A549 (cell line): ENCODE data around the gene MXRA5. TPM values are rescaled to one million over a fixed set of nuclear protein-coding genes. Genes with fewer than 3 reads are reported as not detected.
A peak's percentile ranks its signal among the peaks of the same experiment; 100 is the strongest.

Experiments used
- ATAC-seq, 2 experiments: fragments of 200-7000 bp in 1 of 2; fragments of >200 bp in 1 of 2; cut with Nextera tagmentation in 1 of 2; cut with Tn5 transposase in 1 of 2; 3 replicates each; pipeline versions ENCODE4 v1.8.0 to v1.9.1; 2018 to 2020; ENCODE audit warnings: mild to moderate bottlenecking in 1 of 2, moderate library complexity in 1 of 2
- CTCF ChIA-PET: fragments of 300-600 bp; sonication (Branson Sonifier 250); formaldehyde crosslinking; extraction: SDS; loops from one replicate; lab custom pipeline; 2021; ENCODE audit warnings: antibody characterized with exemption, inconsistent platforms; lab: Yijun Ruan, JAX
- POLR2A ChIA-PET: fragments of 350-600 bp; formaldehyde crosslinking; extraction: SDS; loops from one replicate; lab custom pipeline; 2021; ENCODE audit warnings: antibody characterized with exemption, inconsistent platforms; lab: Yijun Ruan, JAX
- DNase-seq, 2 experiments: peaks; one replicate each; pipeline versions ENCODE4 v3.0.0 to v3.0.0-alpha.2; 2011 to 2016; ENCODE audit warnings: low read depth in 1 of 2, low spot score in 1 of 2
- FAIRE-seq: peaks from 2 replicates; lab custom pipeline; 2011; peaks lifted over from hg19 to GRCh38; lab: Jason Lieb, UNC
- H3K27ac ChIP-seq, 2 experiments: fragments of >200 bp; sonication (Bioruptor Twin); formaldehyde crosslinking; 3 replicates each; pipeline ENCODE4 v1.5.1; 2016 to 2017
- H3K4me1 ChIP-seq: fragments of >200 bp; sonication (Bioruptor Twin); formaldehyde crosslinking; 3 replicates; pipeline ENCODE4 v1.6.1; 2016
- H3K4me2 ChIP-seq: fragments of >200 bp; sonication (Bioruptor Twin); formaldehyde crosslinking; 3 replicates; pipeline ENCODE4 v1.6.1; 2016
- H3K4me3 ChIP-seq: fragments of >200 bp; sonication (Bioruptor Twin); formaldehyde crosslinking; 3 replicates; pipeline ENCODE4 v1.5.1; 2016
- H3K9me3 ChIP-seq: fragments of >200 bp; sonication (Bioruptor Twin); formaldehyde crosslinking; 3 replicates; pipeline ENCODE4 v1.6.1; 2016
- BHLHE40 ChIP-seq: IDR thresholded peaks from 2 replicates; pipeline ENCODE4 v1.6.1; 2012; ENCODE audit warnings: low read depth, low read length, inconsistent platforms
- CBX8 ChIP-seq: fragments of 200-600 bp; sonication (generic); IDR thresholded peaks from 2 replicates; pipeline ENCODE4 v1.6.1; 2016
- EHMT2 ChIP-seq: fragments of 200-600 bp; sonication (generic); IDR thresholded peaks from 2 replicates; pipeline ENCODE4 v1.6.1; 2016; ENCODE audit warnings: antibody characterized with exemption, low read depth, mild to moderate bottlenecking, moderate library complexity
- FOSL2 ChIP-seq, 2 experiments: fragments of 450-650 bp in 1 of 2; fragments of >200 bp in 1 of 2; sonication (Bioruptor Twin) in 1 of 2; formaldehyde crosslinking; IDR thresholded peaks; 2 replicates each; pipeline versions ENCODE4 v1.5.0 to v1.6.1; 2016 to 2020; ENCODE audit warnings: mild to moderate bottlenecking in 1 of 2, moderate library complexity in 1 of 2
- FOXS1 ChIP-seq: fragments of 250-450 bp; sonication (Bioruptor Pico); IDR thresholded peaks from 2 replicates; pipeline ENCODE4 v1.5.0; 2020; ENCODE audit warnings: mild to moderate bottlenecking, moderate library complexity
- HOXA7 ChIP-seq: fragments of 250-450 bp; sonication (Bioruptor Pico); IDR thresholded peaks from 2 replicates; pipeline ENCODE4 v1.5.0; 2020; ENCODE audit warnings: mild to moderate bottlenecking, moderate library complexity
- HOXB5 ChIP-seq: fragments of 250-450 bp; sonication (Bioruptor Pico); IDR thresholded peaks from 2 replicates; pipeline ENCODE4 v1.5.0; 2020; ENCODE audit warnings: mild to moderate bottlenecking, moderate library complexity
- JUNB ChIP-seq: fragments of >200 bp; sonication (Bioruptor Twin); formaldehyde crosslinking; IDR thresholded peaks from 2 replicates; pipeline ENCODE4 v1.6.1; 2016
- MAFK ChIP-seq: fragments of 450-650 bp; IDR thresholded peaks from 2 replicates; pipeline ENCODE4 v1.6.1; 2014; ENCODE audit not compliant: partially characterized antibody
- MAZ ChIP-seq: fragments of 150-350 bp; IDR thresholded peaks from 2 replicates; pipeline ENCODE4 v1.6.1; 2014; ENCODE audit warnings: antibody characterized with exemption, low read depth, low read length, borderline replicate concordance
- MYC ChIP-seq: IDR thresholded peaks from 2 replicates; pipeline ENCODE4 v1.6.1; 2012; ENCODE audit warnings: mild to moderate bottlenecking, inconsistent platforms, low read length, improper control_type of control experiment, borderline replicate concordance
- PHF8 ChIP-seq: fragments of 200-600 bp; sonication (generic); IDR thresholded peaks from 2 replicates; pipeline ENCODE4 v1.6.1; 2016; ENCODE audit warnings: low read depth, mild to moderate bottlenecking, antibody characterized with exemption, moderate library complexity, borderline replicate concordance
- RNF2 ChIP-seq: fragments of 200-600 bp; sonication (generic); IDR thresholded peaks from 2 replicates; pipeline ENCODE4 v1.6.1; 2016; ENCODE audit warnings: low read depth, mild to moderate bottlenecking, antibody characterized with exemption, moderate library complexity, borderline replicate concordance
- ZC3H11A ChIP-seq: fragments of 450-650 bp; IDR thresholded peaks from 2 replicates; pipeline ENCODE4 v1.6.1; 2014; ENCODE audit warnings: antibody characterized with exemption, mild to moderate bottlenecking
- ZFP36 ChIP-seq: fragments of 450-650 bp; IDR thresholded peaks from 2 replicates; pipeline ENCODE4 v1.6.1; 2014; ENCODE audit warnings: borderline replicate concordance; ENCODE audit not compliant: partially characterized antibody
- WGBS: methylation state at CpG from one replicate; pipeline ENCODE4 v1.1.6; 2017; ENCODE audit errors: missing lambda C conversion rate; 5-methylcytosine and 5-hydroxymethylcytosine counted together
- polyA plus RNA-seq, 4 experiments: library from polyadenylated mRNA; depleted of rRNA in 3 of 4; stranded (reverse); fragments of >200 nt; fragmentation: RNase III in 1 of 4; extraction: RNeasy Plus Mini Kit Qiagen cat#74134 plus additional on column Dnase treatment in 1 of 4; gene quantifications; 2 replicates in 3 of 4; 3 replicates in 1 of 4; pipeline ENCODE4 v1.2.3, GENCODE V29; 2011 to 2017
- TF ChIP-seq, protein P1 (sequence below): IDR thresholded peaks from 2 replicates; pipeline ENCODE4 v1.6.1; 2012
- TF ChIP-seq, protein P2 (sequence below): fragments of 150-350 bp; IDR thresholded peaks from 2 replicates; pipeline ENCODE4 v1.6.1; 2014; ENCODE audit warnings: low read depth, mild to moderate bottlenecking, low read length
- TF ChIP-seq, protein P3 (sequence below): fragments of 200-600 bp; sonication (generic); IDR thresholded peaks from 2 replicates; pipeline ENCODE4 v1.6.1; 2016; ENCODE audit warnings: antibody characterized with exemption, mild to moderate bottlenecking, moderate library complexity
- TF ChIP-seq, protein P4 (sequence below): IDR thresholded peaks from 2 replicates; pipeline ENCODE4 v1.6.1; 2012; ENCODE audit warnings: low read depth, borderline replicate concordance
- TF ChIP-seq, protein P5 (sequence below): fragments of >200 bp; sonication (Bioruptor Twin); formaldehyde crosslinking; IDR thresholded peaks from 3 replicates; pipeline ENCODE4 v1.6.1; 2016

The MXRA5 gene
- polyA plus RNA-seq, 2 of the 4 experiments (the other 2 are of a cell fraction), result not detected

DNA sequence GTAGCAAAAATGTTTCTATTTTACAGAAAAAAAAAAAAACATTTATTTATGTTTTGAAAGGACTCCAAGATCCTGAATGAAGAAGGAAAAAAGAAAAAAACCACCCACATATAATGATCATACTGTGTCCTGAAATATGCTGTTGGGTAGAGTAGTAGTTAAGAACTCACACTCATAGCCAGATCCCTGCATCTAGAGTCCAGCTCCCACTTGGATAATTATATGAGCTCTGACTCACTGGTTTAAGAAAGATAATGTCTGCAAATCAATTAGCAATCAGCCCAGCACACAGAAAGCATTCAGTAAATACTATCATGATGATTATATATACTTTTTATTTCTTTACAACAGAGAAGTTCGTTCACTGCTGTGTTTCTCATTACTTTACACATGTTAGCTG lies 46.7 kb upstream of the MXRA5 start:
- FAIRE-seq, result peak; percentile 28

DNA sequence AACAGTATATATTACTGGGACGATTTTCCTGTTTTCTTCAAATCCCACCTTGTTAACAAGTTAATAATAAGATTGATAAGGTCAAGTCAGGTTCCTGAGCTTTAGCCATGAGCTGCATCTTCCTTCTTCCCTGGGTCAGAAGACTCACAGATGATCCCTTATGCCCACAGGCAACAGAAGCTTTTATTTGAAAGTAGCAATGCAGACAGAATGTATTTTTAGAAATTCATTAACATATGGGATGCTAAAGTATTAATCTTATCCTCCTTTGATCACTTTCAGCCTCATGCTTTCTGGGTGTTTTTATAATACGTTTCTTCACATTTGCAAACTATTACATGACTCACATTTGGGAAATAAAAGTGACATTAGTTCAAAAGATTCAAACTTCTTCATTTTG lies 42.0 kb upstream of the MXRA5 start:
- no peak for ATAC-seq
- no peak for TF ChIP-seq RNF2
- TF ChIP-seq ZFP36, result no peak
- no peak for FAIRE-seq
- DNase-seq, result no peak
- CTCF ChIA-PET, result no interaction called here
- Histone ChIP-seq H3K4me1 (no peaks in the 10 kb centered on the region), H3K9me3 (no peaks in the 10 kb centered on the region), H3K4me2 (no peak overlapping the region), H3K27ac (no peak overlapping the region), H3K4me3 (no peak overlapping the region)
- WGBS, result 0% methylated on average over 2 of the region's 2 CpGs
- POLR2A ChIA-PET, result no interaction called here

More for the DNA sequence above, 46.7 kb upstream of the MXRA5 start:
- Histone ChIP-seq H3K4me1 (no peaks in the 10 kb centered on the region), H3K27ac (no peak overlapping the region), H3K9me3 (no peaks in the 10 kb centered on the region), H3K4me3 (no peak overlapping the region), H3K4me2 (no peak overlapping the region)
- ATAC-seq (no peak), DNase-seq (no peak)
- ChIA-PET CTCF (no interaction called here), POLR2A (no interaction called here)
- TF ChIP-seq, protein P1, sequence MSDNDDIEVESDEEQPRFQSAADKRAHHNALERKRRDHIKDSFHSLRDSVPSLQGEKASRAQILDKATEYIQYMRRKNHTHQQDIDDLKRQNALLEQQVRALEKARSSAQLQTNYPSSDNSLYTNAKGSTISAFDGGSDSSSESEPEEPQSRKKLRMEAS, result no peak
- TF ChIP-seq, protein P2, sequence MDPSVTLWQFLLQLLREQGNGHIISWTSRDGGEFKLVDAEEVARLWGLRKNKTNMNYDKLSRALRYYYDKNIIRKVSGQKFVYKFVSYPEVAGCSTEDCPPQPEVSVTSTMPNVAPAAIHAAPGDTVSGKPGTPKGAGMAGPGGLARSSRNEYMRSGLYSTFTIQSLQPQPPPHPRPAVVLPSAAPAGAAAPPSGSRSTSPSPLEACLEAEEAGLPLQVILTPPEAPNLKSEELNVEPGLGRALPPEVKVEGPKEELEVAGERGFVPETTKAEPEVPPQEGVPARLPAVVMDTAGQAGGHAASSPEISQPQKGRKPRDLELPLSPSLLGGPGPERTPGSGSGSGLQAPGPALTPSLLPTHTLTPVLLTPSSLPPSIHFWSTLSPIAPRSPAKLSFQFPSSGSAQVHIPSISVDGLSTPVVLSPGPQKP, result no peak
- TF ChIP-seq FOSL2 (IDR thresholded peaks at IDR 0.05), result no peak
- TF ChIP-seq FOSL2 (CRISPR knock-in tag; IDR thresholded peaks at IDR 0.05), result no peak
- TF ChIP-seq ZFP36, result no peak
- TF ChIP-seq HOXB5 (CRISPR knock-in tag), result no peak
- no peak for TF ChIP-seq PHF8
- 3% methylated on average over 1 of the region's 1 CpG for WGBS

DNA sequence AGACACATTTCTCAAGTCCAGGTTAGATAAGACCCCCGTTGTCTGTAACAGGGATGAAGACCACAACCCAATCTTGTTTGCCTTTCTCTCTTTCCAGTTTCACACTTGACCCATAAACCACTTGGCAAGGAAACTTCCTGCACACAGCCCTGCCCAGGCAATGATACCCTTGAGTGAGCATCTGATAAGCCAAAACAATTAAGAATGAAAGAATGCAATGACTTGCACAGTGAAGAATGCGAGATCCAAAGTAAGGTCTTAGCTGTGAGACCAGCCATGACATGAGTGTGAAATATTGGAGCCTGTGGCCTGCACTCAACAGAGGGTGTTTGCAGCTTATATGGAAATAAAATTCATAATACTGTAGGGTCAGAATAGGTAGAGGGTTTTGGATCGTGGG lies 37.9 kb upstream of the MXRA5 start:
- ChIA-PET CTCF (no interaction called here), POLR2A (no interaction called here)
- Histone ChIP-seq H3K9me3 (no peaks in the 10 kb centered on the region), H3K4me3 (no peak overlapping the region), H3K4me1 (no peaks in the 10 kb centered on the region), H3K4me2 (no peak overlapping the region)
- FAIRE-seq (no peak), DNase-seq (no peak), ATAC-seq (no peak)
- 0% methylated on average over 3 of the region's 3 CpGs for WGBS
- TF ChIP-seq FOXS1, result no peak
- no peak for TF ChIP-seq EHMT2
- TF ChIP-seq RNF2, result no peak
- TF ChIP-seq, protein P3, sequence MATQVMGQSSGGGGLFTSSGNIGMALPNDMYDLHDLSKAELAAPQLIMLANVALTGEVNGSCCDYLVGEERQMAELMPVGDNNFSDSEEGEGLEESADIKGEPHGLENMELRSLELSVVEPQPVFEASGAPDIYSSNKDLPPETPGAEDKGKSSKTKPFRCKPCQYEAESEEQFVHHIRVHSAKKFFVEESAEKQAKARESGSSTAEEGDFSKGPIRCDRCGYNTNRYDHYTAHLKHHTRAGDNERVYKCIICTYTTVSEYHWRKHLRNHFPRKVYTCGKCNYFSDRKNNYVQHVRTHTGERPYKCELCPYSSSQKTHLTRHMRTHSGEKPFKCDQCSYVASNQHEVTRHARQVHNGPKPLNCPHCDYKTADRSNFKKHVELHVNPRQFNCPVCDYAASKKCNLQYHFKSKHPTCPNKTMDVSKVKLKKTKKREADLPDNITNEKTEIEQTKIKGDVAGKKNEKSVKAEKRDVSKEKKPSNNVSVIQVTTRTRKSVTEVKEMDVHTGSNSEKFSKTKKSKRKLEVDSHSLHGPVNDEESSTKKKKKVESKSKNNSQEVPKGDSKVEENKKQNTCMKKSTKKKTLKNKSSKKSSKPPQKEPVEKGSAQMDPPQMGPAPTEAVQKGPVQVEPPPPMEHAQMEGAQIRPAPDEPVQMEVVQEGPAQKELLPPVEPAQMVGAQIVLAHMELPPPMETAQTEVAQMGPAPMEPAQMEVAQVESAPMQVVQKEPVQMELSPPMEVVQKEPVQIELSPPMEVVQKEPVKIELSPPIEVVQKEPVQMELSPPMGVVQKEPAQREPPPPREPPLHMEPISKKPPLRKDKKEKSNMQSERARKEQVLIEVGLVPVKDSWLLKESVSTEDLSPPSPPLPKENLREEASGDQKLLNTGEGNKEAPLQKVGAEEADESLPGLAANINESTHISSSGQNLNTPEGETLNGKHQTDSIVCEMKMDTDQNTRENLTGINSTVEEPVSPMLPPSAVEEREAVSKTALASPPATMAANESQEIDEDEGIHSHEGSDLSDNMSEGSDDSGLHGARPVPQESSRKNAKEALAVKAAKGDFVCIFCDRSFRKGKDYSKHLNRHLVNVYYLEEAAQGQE, result no peak
- TF ChIP-seq, protein P2, result no peak
- TF ChIP-seq BHLHE40, result no peak
- TF ChIP-seq, all 56 proteins: peak for 0
- no peak overlapping the region for H3K27ac ChIP-seq

DNA sequence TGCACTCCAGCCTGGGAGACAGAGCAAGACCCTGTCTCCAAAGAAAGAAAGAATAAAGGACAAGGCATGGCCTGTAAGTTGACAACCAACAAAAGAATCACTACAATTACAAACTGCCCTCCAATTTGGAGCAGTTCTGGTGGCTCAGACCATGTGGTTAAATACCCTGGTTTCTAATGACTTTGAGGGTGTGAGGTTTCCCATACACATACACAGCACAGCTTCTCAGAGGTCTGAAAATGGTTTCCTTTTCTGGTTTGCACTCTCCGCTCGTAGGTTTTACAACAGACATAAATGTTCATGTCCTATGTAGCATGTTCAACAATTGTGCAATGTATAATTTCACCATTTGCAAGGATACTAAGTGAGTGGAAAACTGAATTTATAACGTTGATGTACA lies 34.2 kb upstream of the MXRA5 start:
- H3K4me3 ChIP-seq, result no peak overlapping the region
- ChIA-PET POLR2A (no interaction called here), CTCF (no interaction called here)
- WGBS, result 4% methylated on average over 3 of the region's 3 CpGs
- no peak overlapping the region for H3K4me2 ChIP-seq
- ATAC-seq (no peak), FAIRE-seq (no peak), DNase-seq (no peak)
- H3K9me3 ChIP-seq, result no peaks in the 10 kb centered on the region
- no peak overlapping the region for H3K27ac ChIP-seq
- H3K4me1 ChIP-seq, result no peaks in the 10 kb centered on the region
- no peak for TF ChIP-seq ZC3H11A
- TF ChIP-seq RNF2, result no peak
- TF ChIP-seq, protein P4, sequence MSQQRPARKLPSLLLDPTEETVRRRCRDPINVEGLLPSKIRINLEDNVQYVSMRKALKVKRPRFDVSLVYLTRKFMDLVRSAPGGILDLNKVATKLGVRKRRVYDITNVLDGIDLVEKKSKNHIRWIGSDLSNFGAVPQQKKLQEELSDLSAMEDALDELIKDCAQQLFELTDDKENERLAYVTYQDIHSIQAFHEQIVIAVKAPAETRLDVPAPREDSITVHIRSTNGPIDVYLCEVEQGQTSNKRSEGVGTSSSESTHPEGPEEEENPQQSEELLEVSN, result no peak
- TF ChIP-seq MAFK, result no peak
- no peak for TF ChIP-seq MYC
- TF ChIP-seq ZFP36, result no peak
- TF ChIP-seq, protein P1, result no peak
- TF ChIP-seq, protein P5, sequence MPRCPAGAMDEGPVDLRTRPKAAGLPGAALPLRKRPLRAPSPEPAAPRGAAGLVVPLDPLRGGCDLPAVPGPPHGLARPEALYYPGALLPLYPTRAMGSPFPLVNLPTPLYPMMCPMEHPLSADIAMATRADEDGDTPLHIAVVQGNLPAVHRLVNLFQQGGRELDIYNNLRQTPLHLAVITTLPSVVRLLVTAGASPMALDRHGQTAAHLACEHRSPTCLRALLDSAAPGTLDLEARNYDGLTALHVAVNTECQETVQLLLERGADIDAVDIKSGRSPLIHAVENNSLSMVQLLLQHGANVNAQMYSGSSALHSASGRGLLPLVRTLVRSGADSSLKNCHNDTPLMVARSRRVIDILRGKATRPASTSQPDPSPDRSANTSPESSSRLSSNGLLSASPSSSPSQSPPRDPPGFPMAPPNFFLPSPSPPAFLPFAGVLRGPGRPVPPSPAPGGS, result no peak
- TF ChIP-seq HOXA7 (CRISPR knock-in tag), result no peak
- no peak for TF ChIP-seq CBX8
- TF ChIP-seq JUNB, result no peak
- no peak for TF ChIP-seq MAZ
- TF ChIP-seq FOXS1, result no peak
